AG04450 (cell line): ENCODE measurements around the gene CLCN1. TPM values are rescaled to one million over a fixed set of nuclear protein-coding genes. Genes with fewer than 3 reads are reported as not detected.

Source experiments
- CTCF ChIA-PET: fragments of 300-600, 350-600 bp; formaldehyde crosslinking; extraction: SDS; loops from one replicate; lab custom pipeline; 2022; ENCODE audit warnings: antibody characterized with exemption, inconsistent platforms; lab: Charles Lee
- POLR2A ChIA-PET: fragments of 350-600 bp; formaldehyde crosslinking; extraction: SDS; loops from one replicate; lab custom pipeline; 2021; ENCODE audit warnings: antibody characterized with exemption, inconsistent platforms; lab: Yijun Ruan, JAX
- DNase-seq: peaks from one replicate; pipeline ENCODE4 v3.0.0-alpha.2; 2011; ENCODE audit warnings: low read depth, low spot score
- H3K27ac ChIP-seq: one replicate; pipeline ENCODE4 v1.5.1; 2012; ENCODE audit warnings: low read depth, low read length, control low read depth
- H3K27me3 ChIP-seq: one replicate; pipeline ENCODE4 v1.6.0; 2012; ENCODE audit warnings: low read length; ENCODE audit not compliant: control insufficient read depth, insufficient read depth
- H3K4me3 ChIP-seq: 2 replicates; pipeline ENCODE4 v1.5.1; 2011; ENCODE audit warnings: mild to moderate bottlenecking, low read depth, low read length, control low read depth
- H3K9me3 ChIP-seq: 2 replicates; pipeline ENCODE4 v1.5.1; 2012; ENCODE audit warnings: low read length; ENCODE audit not compliant: control insufficient read depth, insufficient read depth
- polyA plus RNA-seq: library from polyadenylated mRNA; depleted of rRNA; stranded (reverse); fragments of >200 nt; gene quantifications from 2 replicates; pipeline ENCODE4 v1.2.3, GENCODE V29; 2011
- TF ChIP-seq, protein P1 (sequence below): IDR thresholded peaks from 2 replicates; pipeline ENCODE4 v1.5.1; 2011; ENCODE audit warnings: low read depth, low read length, control low read depth, inconsistent platforms

CLCN1 gene
- polyA plus RNA-seq, 1 experiment = not detected

DNA sequence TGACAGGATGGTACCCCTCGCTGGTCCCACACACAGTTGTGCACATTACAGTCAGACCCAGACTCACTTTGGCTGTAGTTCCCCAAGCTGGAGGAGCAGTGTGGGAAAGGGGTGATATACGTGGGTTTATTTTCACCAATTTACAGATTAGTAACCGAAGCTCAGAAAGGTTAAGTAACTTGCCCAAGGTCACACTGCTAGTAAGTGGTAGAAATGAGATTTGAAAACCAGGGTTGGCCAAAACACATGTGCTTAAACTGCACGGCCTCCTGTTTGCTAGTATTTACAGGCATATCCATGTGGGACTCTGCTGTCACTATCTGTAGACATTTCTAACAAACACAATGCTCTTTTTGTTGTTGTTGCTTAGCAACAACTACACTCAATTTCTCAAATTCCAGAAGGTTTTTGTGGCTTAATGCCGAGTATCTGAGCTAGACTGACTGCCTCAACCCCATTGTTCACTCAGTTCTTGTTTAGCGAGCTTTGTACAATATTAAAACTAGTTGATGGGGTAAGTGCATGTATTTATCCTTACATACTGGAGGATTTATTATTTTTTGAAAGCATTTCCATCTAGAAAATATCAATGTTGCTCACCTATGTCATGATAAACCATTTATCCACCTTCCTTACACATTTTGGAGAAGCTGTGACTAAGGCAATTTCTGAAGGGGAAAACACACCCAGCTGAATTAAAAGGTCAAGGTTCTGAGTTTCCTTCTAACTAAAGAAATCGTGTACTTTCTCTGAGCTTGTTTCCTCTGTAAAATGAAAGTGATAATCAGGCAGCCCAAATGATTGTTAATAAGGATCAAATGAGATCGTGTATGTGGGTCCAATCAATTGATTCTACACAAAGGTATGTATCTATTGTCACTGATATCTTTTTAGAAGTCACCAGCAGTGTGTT is 36.5 kb upstream of the CLCN1 start:
- no peak overlapping the region for H3K27ac ChIP-seq
- ChIA-PET CTCF (interaction anchor here (1.1 to 2.8 kb wide), 5 partner anchors 8 to 101 kb away, joined by 3 to 14 read pairs (median 9); partner anchors contain the start of genes CASP2 and GSTK1), POLR2A (interaction anchor here (1.3 kb wide), 1 partner anchor 9 kb away, joined by 5 read pairs; the partner anchor contains the start of gene CASP2)
- H3K27me3 ChIP-seq = no peaks in the 10 kb centered on the region
- H3K9me3 ChIP-seq = no peaks in the 10 kb centered on the region
- H3K4me3 ChIP-seq = no peak overlapping the region
- TF ChIP-seq, protein P1, sequence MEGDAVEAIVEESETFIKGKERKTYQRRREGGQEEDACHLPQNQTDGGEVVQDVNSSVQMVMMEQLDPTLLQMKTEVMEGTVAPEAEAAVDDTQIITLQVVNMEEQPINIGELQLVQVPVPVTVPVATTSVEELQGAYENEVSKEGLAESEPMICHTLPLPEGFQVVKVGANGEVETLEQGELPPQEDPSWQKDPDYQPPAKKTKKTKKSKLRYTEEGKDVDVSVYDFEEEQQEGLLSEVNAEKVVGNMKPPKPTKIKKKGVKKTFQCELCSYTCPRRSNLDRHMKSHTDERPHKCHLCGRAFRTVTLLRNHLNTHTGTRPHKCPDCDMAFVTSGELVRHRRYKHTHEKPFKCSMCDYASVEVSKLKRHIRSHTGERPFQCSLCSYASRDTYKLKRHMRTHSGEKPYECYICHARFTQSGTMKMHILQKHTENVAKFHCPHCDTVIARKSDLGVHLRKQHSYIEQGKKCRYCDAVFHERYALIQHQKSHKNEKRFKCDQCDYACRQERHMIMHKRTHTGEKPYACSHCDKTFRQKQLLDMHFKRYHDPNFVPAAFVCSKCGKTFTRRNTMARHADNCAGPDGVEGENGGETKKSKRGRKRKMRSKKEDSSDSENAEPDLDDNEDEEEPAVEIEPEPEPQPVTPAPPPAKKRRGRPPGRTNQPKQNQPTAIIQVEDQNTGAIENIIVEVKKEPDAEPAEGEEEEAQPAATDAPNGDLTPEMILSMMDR = no peak
- DNase-seq = no peak

DNA sequence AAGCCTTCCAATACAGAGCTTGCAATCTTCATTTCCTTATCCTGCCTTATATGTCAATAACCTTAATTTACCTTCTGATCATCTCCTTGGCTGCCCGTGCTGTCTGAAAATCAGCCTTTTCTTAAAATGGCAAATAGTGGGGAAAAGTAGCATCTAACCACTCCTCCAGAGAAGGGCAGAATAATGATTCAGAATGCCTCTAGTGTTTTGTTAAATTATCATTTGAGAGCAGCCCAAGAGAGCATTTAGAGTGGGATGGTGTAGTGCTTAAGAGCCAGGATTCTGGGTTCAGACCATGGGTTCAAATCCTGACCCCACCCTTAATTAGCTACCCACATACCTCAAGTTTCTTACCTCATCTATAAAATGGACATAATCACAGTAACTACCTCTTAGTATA is 35.8 kb upstream of the CLCN1 start:
- TF ChIP-seq, protein P1 = no peak
- Histone ChIP-seq H3K4me3 (no peak overlapping the region), H3K9me3 (no peaks in the 10 kb centered on the region), H3K27ac (no peak overlapping the region), H3K27me3 (no peaks in the 10 kb centered on the region)
- no peak for DNase-seq
- POLR2A ChIA-PET = interaction anchor here (1.3 kb wide), 1 partner anchor 8 kb away, joined by 5 read pairs; the partner anchor contains the start of gene CASP2
- CTCF ChIA-PET = interaction anchor here (1.1 to 2.8 kb wide), 5 partner anchors 8 to 100 kb away, joined by 3 to 14 read pairs (median 9); partner anchors contain the start of genes CASP2 and GSTK1

DNA sequence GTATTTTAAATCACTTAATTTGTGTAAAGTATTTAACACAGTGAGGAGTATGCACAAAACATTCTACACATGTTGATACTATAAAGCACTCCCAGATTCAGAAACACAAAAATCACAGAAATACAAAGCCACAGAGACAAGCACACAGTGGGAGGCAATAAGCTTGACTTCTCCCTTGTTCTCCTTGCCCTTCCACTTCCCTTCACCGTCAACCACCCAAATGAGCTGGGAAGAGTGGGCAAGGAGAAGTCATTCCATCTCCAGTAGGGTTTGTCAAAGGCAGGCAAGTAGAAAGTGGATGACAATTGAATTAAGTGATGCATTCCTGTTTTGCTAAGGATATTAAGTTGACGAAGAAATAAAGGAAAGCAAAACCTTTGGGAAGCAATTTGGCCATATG is 35.3 kb upstream of the CLCN1 start:
- POLR2A ChIA-PET = interaction anchor here (1.3 kb wide), 1 partner anchor 8 kb away, joined by 5 read pairs; the partner anchor contains the start of gene CASP2
- CTCF ChIA-PET = interaction anchor here (2.2 to 2.8 kb wide), 3 partner anchors 40 to 99 kb away, joined by 9 to 14 read pairs (median 9); no protein-coding TSS in a partner anchor
- DNase-seq = no peak
- no peak overlapping the region for H3K4me3 ChIP-seq
- H3K27me3 ChIP-seq = no peaks in the 10 kb centered on the region
- H3K9me3 ChIP-seq = no peaks in the 10 kb centered on the region
- TF ChIP-seq, protein P1 = no peak
- H3K27ac ChIP-seq = no peak overlapping the region

DNA sequence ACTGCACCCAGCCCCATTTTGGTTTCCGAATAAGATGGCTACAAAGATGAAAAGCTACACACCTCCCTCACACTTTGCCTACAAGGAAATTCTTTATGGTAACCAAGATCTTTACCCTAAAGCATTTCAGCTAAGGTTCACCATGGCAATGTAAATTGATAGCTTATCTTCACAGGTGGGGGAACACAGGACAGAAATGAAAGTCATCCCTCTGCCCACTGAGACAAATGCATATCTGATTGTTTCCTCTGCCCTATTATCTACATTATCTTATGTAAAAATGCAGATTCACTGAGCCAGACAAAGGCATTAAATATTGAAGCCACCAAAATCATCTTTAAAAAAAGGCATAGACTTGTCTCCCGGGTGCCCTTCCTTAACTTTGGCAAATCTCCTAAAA is 34.4 kb upstream of the CLCN1 start:
- ChIA-PET POLR2A (interaction anchor here (0.7 kb wide), 1 partner anchor 18 kb away, joined by 4 read pairs; the partner anchor contains the start of gene GSTK1), CTCF (interaction anchor here (0.7 to 2.8 kb wide), 2 partner anchors 38 to 41 kb away, joined by 5 to 14 read pairs; no protein-coding TSS in a partner anchor)
- TF ChIP-seq, protein P1 = no peak

More for the DNA sequence above, 34.4 kb upstream of the CLCN1 start:
- Histone ChIP-seq H3K27ac (no peak overlapping the region), H3K27me3 (no peaks in the 10 kb centered on the region), H3K4me3 (no peak overlapping the region), H3K9me3 (no peaks in the 10 kb centered on the region)
- no peak for DNase-seq
